Liver (tissue), 9 donors: Measurements from ENCODE around the gene MRLN. TPM values are rescaled to one million over a fixed set of nuclear protein-coding genes. Genes with fewer than 3 reads are reported as not detected.

Experiments used
- DNase-seq: peaks from one replicate; pipeline ENCODE4 v3.0.0-alpha.2; 2017; ENCODE audit warnings: low spot score
- H3K27ac ChIP-seq, 2 donors: one replicate each; pipeline ENCODE4 v1.7.0; 2013; ENCODE audit warnings: inconsistent platforms in 2 of 2, low read length in 2 of 2, control low read depth in 1 of 2, low read depth in 1 of 2, mild to moderate bottlenecking in 1 of 2
- H3K27me3 ChIP-seq, 4 donors: one replicate each; pipeline versions ENCODE4 v1.6.1 to v1.7.0; 2013; ENCODE audit warnings: low read length in 3 of 4, inconsistent platforms in 1 of 4, mild to moderate bottlenecking in 1 of 4, moderate library complexity in 1 of 4; ENCODE audit not compliant: control insufficient read depth in 4 of 4, insufficient read depth in 4 of 4
- H3K36me3 ChIP-seq, 4 donors: one replicate each; pipeline versions ENCODE4 v1.6.1 to v1.7.0; 2013; ENCODE audit warnings: low read length in 3 of 4, mild to moderate bottlenecking in 3 of 4, low read depth in 1 of 4, moderate library complexity in 1 of 4; ENCODE audit not compliant: control insufficient read depth in 4 of 4, insufficient read depth in 3 of 4
- H3K4me1 ChIP-seq, 4 donors: one replicate each; pipeline versions ENCODE4 v1.6.1 to v1.7.0; 2013; ENCODE audit warnings: low read length in 3 of 4, mild to moderate bottlenecking in 3 of 4, moderate library complexity in 1 of 4; ENCODE audit not compliant: control insufficient read depth in 4 of 4, insufficient read depth in 4 of 4
- H3K4me3 ChIP-seq, 3 donors: one replicate each; pipeline versions ENCODE4 v1.6.1 to v1.7.0; 2013; ENCODE audit warnings: low read length in 3 of 3, control low read depth in 1 of 3, low read depth in 1 of 3, mild to moderate bottlenecking in 1 of 3
- H3K9ac ChIP-seq, 2 donors: one replicate each; pipeline ENCODE4 v1.7.0; 2013; ENCODE audit warnings: low read length in 2 of 2, mild to moderate bottlenecking in 2 of 2, moderate library complexity in 2 of 2, control low read depth in 1 of 2, low read depth in 1 of 2
- H3K9me3 ChIP-seq, 4 donors: one replicate each; pipeline versions ENCODE4 v1.6.1 to v1.7.0; 2013; ENCODE audit warnings: low read length in 3 of 4; ENCODE audit not compliant: control insufficient read depth in 4 of 4
- CTCF ChIP-seq: fragments of 150-350 bp; IDR thresholded peaks from 2 replicates; pipeline ENCODE4 v1.5.1; 2017; ENCODE audit warnings: improper control_type of control experiment, low read depth, low read length; ENCODE audit not compliant: missing input control
- EGR1 ChIP-seq, 2 donors: IDR thresholded peaks; 2 replicates each; pipeline ENCODE4 v1.6.1; 2016 to 2018; ENCODE audit warnings: antibody characterized with exemption in 2 of 2, low read depth in 2 of 2
- FOXA1 ChIP-seq: IDR thresholded peaks from 2 replicates; pipeline ENCODE4 v1.6.1; 2016; ENCODE audit warnings: antibody characterized with exemption
- FOXA2 ChIP-seq: IDR thresholded peaks from 2 replicates; pipeline ENCODE4 v1.6.1; 2016; ENCODE audit warnings: antibody characterized with exemption
- GABPA ChIP-seq, 2 donors: IDR thresholded peaks in 1 of 2; conservative IDR thresholded peaks in 1 of 2; 2 replicates each; pipeline ENCODE4 v1.6.1; 2016; ENCODE audit warnings: antibody characterized with exemption in 2 of 2, mild to moderate bottlenecking in 1 of 2, moderate library complexity in 1 of 2
- HNF4A ChIP-seq, 2 donors: conservative IDR thresholded peaks; 2 replicates each; pipeline ENCODE4 v1.6.1; 2016; ENCODE audit warnings: antibody characterized with exemption in 2 of 2, mild to moderate bottlenecking in 2 of 2
- HNF4G ChIP-seq: IDR thresholded peaks from 2 replicates; pipeline ENCODE4 v1.6.1; 2016; ENCODE audit warnings: antibody characterized with exemption
- JUND ChIP-seq, 2 donors: IDR thresholded peaks; 2 replicates each; pipeline ENCODE4 v1.6.1; 2016; ENCODE audit warnings: antibody characterized with exemption in 2 of 2
- NR2F2 ChIP-seq: IDR thresholded peaks from 2 replicates; pipeline ENCODE4 v1.6.1; 2016; ENCODE audit warnings: antibody characterized with exemption
- RAD21 ChIP-seq, 2 donors: IDR thresholded peaks; 2 replicates each; pipeline ENCODE4 v1.6.1; 2016; ENCODE audit warnings: antibody characterized with exemption in 2 of 2, mild to moderate bottlenecking in 2 of 2
- REST ChIP-seq: IDR thresholded peaks from 2 replicates; pipeline ENCODE4 v1.6.1; 2016; ENCODE audit warnings: antibody characterized with exemption, mild to moderate bottlenecking
- RXRA ChIP-seq, 2 donors: IDR thresholded peaks; 2 replicates each; pipeline ENCODE4 v1.6.1; 2017 to 2018; ENCODE audit warnings: antibody characterized with exemption in 2 of 2, mild to moderate bottlenecking in 1 of 2
- SP1 ChIP-seq: IDR thresholded peaks from 2 replicates; pipeline ENCODE4 v1.6.1; 2018; ENCODE audit warnings: antibody characterized with exemption, mild to moderate bottlenecking
- TAF1 ChIP-seq: conservative IDR thresholded peaks from 2 replicates; pipeline ENCODE4 v1.6.1; 2016; ENCODE audit warnings: antibody characterized with exemption, mild to moderate bottlenecking
- YY1 ChIP-seq: IDR thresholded peaks from 2 replicates; pipeline ENCODE4 v1.6.1; 2016; ENCODE audit warnings: antibody characterized with exemption, mild to moderate bottlenecking
- ZBTB33 ChIP-seq: IDR thresholded peaks from 2 replicates; pipeline ENCODE4 v1.6.1; 2016; ENCODE audit warnings: antibody characterized with exemption
- WGBS: extraction: QIAGEN DNeasy Blood & Tissue Kit; methylation state at CpG from one replicate; pipeline ENCODE4 v1.1.7; 2013; 5-methylcytosine and 5-hydroxymethylcytosine counted together
- polyA plus RNA-seq, 2 donors: library from polyadenylated mRNA; stranded (reverse) in 1 of 2; unstranded in 1 of 2; fragments of 200-250 nt in 1 of 2; fragments of >200 nt in 1 of 2; fragmentation: Nextera tagmentation in 1 of 2; extraction: Ambion mirVana in 1 of 2; gene quantifications; one replicate each; pipeline versions ENCODE4 v1.2.1 to v1.2.3, GENCODE V29; 2013 to 2015
- total RNA-seq, 2 donors: library from RNA; depleted of rRNA; stranded (reverse); fragments of >200 nt; gene quantifications; one replicate each; pipeline ENCODE4 v1.2.3, GENCODE V29; 2014
- TF ChIP-seq, protein P1 (sequence below): IDR thresholded peaks from 2 replicates; pipeline ENCODE4 v1.6.1; 2016; ENCODE audit warnings: antibody characterized with exemption
- TF ChIP-seq, protein P2 (sequence below): IDR thresholded peaks from 2 replicates; pipeline ENCODE4 v1.6.1; 2016; ENCODE audit warnings: antibody characterized with exemption
- donor health status: healthy.
- donor health status: healthy.
- donor health status: healthy.
- donor health status: healthy.
- donor health status: healthy.

MRLN gene
- total RNA-seq (not detected), polyA plus RNA-seq (not detected)

GRCh38 chr10:59753267-59753666, at the start of gene MRLN:
Gene MRLN, minus strand, starts transcription at chr10:59753455.
- Histone ChIP-seq H3K27me3 (peaks cover 0 to 7% (median 0%) of the 10 kb centered on the region in 4 donors), H3K36me3 (no peaks in the 10 kb centered on the region), H3K9me3 (no peaks in the 10 kb centered on the region), H3K9ac (no peak within 1 kb of the TSS), H3K27ac (no peak within 1 kb of the TSS), H3K4me3 (no peak within 1 kb of the TSS), H3K4me1 (no peaks in the 10 kb centered on the region)
- TF ChIP-seq HNF4A (conservative IDR thresholded peaks at IDR 0.05) = no peak
- TF ChIP-seq EGR1 (IDR thresholded peaks at IDR 0.05; ENCODE audit: low read depth in 2 of 2) = no peak
- TF ChIP-seq, protein P1, sequence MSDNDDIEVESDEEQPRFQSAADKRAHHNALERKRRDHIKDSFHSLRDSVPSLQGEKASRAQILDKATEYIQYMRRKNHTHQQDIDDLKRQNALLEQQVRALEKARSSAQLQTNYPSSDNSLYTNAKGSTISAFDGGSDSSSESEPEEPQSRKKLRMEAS = no peak
- TF ChIP-seq NR2F2 = no peak
- TF ChIP-seq RAD21 (IDR thresholded peaks at IDR 0.05) = no peak
- no peak for TF ChIP-seq SP1
- no peak for TF ChIP-seq HNF4G
- no peak for TF ChIP-seq JUND (IDR thresholded peaks at IDR 0.05)
- TF ChIP-seq TAF1 = no peak
- TF ChIP-seq RXRA (IDR thresholded peaks at IDR 0.05) = no peak
- TF ChIP-seq REST = no peak
- TF ChIP-seq ZBTB33 = no peak
- TF ChIP-seq, protein P2, sequence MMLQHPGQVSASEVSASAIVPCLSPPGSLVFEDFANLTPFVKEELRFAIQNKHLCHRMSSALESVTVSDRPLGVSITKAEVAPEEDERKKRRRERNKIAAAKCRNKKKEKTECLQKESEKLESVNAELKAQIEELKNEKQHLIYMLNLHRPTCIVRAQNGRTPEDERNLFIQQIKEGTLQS = no peak
- TF ChIP-seq FOXA1 = no peak
- TF ChIP-seq YY1 = no peak
- no peak for TF ChIP-seq GABPA (IDR thresholded peaks at IDR 0.05 in 1 of 2, conservative IDR thresholded peaks at IDR 0.05 in 1 of 2)
- TF ChIP-seq FOXA2 = no peak
- no peak for TF ChIP-seq CTCF
- DNase-seq = no peak
- 63% methylated on average over 3 of the region's 3 CpGs for whole genome bisulfite sequencing
